DLD1 (cell line): ENCODE measurements around the gene STX8.

Experiments used
- in situ Hi-C: cut with HindIII; loops from 2 replicates; pipeline ENCODE4 v1.10.0; 2017; ENCODE audit warnings: low sequenced_read_pairs

Gene STX8

DNA sequence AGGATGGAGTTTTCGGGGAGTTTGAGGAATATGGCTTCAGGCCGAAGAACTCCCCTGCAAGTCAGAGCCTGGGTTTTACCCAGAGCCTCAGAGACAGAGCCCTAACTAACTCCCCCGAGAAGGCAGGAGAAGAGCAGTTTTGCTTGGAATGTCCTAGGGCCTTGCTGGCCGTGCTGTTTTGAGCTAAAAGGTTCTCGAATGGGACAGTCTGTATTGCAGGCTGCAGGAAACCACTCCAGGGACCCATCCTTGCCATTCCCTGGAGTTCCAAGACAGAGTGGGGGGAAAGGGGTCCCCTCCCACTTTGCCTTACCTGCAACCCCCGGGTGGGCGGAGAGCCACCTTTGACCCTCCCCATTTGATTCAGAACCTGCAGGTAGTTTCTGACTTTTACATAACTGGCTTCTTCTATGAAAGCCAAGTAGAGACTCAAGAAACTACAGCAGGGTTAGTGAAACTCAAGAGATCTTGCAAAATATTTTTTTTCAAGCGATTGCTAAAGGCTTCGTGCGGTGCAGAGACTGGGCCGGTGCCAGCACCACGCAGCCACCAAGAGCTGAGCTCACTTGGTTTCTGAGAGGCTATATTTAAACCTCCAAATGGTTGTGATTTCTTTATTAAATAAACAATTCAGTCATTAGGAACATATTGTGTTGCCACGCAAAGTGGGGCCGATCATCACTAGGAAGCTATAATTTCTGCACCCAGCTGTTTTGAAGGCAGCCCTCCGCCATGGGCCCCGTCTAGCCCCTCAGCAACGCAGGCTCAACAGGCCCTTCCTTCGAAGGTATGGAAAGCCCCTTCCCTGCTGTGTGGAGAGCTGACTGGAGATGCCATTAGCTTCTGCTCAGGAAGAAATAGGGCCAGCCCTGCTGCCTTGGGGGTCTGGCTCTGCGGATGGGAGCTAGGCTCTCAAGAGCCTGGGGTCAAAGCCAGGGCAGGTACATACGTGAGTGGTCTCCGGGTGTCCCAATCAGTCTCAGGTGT is 331.3 kb downstream of the STX8 start:
- in situ Hi-C loops: no loop called here

DNA sequence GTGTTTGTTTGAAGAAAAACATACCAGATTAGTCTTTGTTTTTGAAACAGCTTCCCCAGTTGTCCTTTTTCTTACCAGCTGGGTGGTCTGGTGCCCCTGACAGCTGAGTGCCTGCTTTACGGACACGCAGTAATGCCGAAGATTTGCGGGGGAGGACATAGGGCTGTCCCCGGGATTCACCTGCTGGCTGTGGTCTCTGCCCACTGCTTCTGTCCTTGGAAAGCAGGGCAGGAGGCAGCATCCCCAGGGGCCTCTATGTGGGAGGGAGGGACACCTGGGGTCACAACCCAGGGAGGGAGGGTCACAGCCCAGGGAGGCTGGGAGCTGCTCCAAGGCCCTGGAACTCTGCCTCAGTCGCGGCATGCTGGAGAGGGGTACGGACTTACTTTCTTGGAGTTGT is 332.6 kb downstream of the STX8 start:
- in situ Hi-C loops: no loop called here

DNA sequence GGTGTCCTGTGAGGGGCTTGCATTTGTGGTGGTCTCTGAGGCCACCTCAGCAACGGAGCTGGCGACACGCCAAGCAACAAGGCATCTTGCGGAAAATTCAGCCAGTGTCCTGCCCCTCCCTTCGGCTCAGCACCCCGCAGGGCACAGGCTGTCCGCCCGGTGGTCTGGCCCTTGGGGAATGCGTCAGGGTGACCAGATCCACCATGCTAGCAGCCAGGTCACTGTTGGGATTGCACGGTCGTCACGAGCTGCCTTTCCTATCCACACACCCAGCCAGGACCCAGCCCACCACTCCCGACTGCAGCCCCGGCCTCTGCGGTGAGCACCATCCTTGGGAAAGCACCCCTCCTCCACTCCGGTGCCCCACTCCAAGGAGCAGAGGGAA is 333.1 kb downstream of the STX8 start:
- in situ Hi-C loops: no loop called here

DNA sequence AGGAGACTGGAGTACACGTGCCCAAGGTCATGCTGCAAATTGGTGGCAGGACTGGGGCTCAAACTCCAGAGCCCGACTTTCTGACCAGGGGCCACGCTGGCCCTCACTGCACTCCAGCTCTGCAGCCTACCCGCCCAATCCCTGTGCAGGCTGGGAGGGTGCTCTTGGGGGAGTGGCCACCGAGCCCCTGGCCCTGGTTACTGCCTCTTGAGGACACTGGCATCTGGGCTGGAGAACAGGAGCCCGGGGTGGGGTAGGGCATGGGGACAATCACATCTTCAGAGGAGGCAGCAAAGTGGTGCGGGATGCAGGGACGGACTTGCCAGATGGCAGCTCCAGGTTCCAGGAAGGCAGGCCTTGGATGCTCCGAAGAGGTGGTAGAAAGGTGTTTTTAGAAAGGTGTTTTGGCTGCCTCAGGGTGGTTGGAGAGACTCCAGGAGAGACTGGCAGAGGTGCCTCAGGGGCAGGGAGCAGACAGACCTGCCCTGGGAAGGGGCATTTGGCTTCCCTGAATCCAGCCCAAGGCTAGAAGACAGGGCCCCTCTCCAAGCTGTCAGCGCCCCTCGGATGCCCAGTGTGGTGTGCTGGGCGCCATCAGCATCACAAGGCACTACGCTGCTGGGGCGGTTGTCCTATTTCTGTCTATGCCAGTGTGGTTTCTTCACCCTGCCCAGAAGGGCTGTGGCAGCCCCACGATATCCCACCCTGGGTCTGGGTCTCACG is 333.7 kb downstream of the STX8 start:
- in situ Hi-C loops: no loop called here

DNA sequence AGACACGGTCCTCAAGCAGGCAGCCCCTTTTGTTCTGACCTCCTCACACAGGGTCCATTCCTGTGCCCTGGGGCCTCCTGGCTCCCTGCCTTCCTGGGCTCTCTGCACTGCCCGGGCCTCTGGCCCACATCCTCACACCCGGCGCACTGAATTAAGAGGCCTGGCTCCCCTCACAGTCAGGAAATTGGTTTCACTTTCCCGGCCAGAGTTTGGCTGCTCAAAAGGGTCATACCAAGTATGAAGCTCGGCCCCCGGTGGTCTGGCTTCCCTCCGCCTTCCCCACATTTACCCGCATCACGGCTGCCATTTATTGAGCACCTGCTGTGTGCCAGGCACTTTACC is 334.3 kb downstream of the STX8 start:
- in situ Hi-C loops: no loop called here

DNA sequence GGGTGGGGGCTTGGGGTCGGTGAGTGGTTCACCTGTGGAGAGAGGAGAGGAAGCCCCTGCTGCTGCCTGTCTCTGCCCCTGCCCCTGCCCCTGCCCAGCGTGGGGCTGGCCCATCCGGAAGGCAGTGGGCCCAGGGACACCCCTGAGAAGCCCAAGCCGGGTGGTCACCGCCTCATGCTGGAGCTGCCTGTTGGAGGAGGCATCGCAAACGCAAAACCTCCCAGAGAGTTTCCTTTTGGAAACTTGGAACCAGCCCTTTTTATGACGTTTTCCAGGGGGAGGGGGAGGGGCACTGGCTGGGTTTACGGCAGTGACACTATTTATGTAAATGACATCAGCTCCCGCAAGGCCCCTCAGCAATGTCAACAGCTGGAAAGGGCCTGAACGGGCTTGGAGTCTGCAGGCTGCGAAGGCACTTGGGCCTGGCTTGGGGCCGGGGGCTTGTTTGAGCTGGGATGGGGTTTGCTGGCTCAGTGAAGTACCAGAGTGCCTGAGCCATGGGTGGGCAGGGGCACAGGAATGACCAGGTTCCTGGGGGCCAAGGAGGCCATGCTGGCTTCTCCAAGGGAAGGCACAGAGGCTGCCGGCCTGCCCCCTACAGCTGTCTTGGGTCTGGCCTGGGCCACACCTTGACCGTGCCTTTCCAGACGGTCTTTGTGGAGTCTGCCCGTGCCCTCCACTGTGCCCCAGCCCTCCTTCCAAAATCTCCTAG is 334.8 kb downstream of the STX8 start:
- in situ Hi-C loops: no loop called here

DNA sequence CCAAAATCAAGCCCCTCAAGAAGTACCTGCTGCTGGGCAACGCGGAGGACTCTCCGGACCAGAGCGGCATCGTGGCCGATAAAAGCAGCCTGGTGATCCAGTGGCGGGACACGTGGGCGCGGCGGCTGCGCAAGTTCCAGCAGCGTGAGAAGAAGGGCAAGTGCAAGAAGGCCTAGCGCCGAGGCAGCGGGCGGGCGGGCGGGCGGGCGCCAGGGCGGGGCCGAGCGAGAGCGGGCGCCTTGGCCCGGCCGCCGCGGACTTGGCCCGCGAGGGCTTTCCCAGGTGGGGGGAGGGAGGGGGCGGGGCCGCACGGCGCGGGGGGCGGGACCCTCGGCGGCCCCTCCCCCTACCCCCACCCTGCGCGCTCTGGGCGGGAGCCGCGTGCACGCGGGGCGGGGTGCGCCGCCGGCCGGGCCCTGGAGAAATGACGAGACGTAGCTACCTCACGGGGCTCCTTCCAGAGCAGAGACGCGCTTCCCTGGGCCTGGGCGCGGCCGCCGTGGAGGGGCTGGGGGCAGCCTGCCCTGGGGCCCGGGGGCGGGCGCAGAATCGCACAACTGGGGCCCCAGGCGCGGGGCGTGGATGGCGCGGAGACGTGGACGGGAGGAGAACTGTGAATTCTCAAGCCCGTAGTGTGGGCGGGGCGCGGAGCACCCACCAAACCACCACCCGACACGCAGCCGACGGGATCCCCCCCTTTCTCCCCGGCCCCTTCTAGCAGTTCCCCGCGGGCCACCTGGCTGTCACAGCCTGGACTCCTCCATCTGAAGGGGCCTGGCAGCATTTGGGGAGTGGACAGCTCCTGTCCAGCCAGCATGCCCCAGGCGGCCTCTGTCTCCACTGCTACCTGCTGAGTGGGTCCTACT is 335.6 kb downstream of the STX8 start:
- in situ Hi-C loops: no loop called here

DNA sequence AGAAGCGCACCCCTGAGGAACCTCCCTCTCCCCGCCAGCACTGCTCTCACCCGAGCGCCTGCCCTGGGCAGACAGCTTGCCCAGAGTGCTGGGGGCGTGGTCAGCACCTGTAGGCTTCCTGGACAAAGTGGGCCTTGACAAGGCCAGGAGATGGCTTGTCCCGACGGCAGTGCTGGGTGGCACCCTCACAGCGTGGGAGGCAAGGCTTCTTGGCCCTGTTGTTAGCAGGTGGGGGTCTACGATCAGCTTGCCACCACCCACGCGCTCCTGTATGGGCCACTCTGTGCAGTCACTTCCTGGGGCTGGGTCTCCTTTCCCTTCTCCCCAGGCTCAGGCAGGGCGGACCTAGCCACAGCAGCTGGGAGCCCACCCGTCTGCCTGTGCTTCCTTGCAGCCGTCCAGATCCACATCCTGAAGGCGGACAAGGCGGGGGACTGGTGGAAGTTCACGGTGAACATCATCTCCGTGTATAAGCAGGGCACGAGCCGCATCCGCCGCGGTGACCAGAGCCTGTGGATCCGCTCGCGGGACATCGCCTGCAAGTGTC is 336.3 kb downstream of the STX8 start:
- in situ Hi-C loops: no loop called here

DNA sequence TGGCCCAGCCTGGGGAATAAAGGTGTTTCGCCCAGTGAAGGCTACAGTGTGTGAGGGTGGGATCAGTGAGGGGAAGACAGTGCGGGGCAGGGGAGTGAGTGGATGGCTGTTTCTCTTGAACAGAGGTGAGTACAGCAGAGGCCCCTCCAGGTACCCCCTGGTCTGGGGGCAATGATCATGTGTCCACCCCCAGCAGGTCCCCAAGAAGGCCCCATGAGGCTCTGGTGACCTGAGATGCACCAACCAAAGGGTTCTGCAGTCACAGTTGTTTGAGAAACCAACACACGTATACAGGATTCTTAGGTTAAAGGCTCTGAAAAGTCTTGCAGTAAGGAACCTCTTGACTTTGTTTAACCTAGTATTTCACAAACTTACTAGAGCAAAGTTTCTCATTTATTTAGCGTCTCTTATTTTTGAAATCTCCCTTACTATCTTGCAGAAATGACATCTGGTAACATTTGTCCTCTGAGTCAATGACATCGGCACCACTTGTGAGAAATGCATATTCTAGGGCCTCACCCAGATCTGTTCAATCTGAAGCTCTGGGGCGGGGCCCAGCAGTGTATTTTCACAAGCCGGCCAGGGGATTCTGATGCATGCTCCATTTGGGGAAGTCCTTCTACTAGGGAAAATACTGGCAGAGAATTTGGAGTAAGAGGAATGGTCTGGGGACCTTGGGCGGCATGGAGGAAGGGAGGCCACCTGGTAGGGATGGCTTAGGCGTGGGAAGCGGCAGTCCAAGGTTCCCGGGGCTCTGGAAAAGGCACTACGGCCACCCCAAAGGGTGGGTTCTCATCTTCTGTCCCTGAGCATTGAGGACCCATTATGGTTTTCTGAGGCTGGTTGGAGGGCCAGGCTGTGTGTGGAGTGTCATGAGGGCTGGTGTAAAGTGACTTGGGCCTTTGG is 337.0 kb downstream of the STX8 start:
- in situ Hi-C loops: no loop called here

DNA sequence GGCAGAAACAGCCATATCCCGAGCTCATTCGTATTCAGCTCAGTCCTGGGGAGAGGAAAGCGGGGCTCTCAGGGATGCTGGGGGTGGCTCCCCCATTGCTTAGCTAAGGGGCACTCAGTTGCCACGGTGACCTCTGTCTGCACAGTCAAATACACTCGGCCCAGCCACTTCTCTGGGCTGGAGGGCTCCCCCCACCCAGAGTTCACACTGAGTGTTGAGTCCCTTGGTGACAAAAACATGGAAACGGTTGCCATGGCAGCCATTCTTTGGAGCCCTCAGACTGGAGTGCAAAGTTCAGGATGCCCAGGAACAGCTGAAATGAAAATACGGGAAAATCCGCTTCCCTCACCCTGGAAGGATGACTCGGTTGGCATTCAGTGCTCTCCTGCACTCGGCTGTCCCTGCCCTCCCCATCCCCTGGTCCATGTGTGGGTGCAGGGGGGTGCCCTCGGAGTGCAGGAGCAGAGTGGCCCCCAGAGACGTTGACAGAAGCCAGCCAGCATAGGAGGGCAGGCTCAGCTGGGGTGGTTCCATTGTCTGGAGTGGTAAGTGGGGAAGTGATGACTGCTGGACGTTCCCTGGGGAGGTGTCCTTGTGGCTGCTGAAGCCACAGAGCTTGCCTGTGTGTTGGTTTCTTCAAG is 337.8 kb downstream of the STX8 start:
- in situ Hi-C loops: no loop called here

DNA sequence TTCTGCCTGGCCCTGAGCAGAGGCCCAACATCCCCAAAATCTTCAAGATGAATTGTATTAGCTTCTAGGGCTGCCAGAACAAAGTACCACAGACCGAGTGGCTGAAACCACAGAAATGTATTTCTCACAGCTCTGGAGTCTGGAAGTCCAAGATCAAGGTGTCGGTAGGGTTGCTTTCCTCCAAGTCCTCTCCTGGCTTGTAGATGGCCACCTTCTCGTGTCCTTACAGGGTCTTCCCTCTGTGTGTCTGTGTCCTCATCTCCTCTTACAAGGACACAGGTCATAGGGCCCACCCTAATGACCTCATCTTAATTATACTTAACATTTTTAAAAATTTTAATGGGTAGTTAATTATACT is 338.6 kb downstream of the STX8 start:
- in situ Hi-C loops: no loop called here

DNA sequence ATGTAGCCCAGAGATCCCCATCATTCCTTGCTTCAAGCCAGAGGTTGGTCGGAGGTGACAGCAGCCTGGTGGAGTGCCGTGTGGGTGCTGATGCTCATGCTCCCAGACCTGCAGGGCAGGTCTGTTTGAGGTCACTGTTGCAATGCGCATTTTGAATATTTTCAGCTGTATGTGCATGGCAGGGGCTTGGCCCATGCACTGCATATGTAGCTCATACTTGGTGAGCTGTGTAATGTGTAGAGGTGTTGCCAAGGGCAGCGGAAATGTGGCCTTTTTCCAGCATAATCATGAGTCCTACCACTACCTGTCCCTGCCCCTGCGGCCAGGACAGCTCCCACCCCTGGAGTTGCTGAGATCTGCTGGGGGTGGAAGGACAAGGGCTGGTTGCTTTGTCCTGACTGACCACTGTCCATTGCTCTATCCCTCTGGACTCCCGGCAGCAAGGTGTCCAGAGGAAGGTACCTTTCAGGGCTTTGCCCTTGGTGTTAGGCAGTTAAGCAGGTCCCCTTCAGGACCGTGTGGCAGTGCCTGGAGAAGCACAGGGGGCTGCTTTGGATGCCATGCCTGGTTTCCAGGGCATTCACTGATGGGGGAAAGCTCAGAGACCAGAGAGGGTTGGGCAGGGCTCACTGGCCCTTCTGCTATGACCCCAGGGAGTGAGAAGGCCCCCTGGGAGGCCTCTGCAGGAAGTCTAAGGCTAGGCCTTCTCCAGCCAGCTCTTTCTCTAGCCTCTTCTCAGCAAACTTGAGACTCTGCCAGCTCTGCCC is 339.2 kb downstream of the STX8 start:
- in situ Hi-C loops: no loop called here

DNA sequence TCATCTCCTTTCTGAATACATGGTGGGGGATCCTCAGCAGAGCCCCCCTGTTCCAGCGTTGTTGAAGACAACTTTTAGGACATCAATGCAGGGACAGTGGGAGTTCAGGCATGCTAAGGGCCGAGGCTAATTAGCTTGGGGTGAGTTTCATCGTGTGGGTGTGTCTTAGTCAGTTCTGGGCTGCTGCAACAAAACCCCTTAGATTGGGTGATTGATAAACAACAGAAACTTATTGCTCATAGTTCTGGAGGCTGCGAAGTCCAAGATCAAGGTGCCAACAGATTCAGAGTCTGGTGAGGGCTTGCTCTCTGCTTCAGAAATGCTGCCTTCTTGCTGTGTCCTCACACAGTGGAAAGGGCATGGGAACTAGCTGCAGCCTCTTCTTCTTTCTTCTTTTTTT is 340.3 kb downstream of the STX8 start:
- in situ Hi-C loops: no loop called here

DNA sequence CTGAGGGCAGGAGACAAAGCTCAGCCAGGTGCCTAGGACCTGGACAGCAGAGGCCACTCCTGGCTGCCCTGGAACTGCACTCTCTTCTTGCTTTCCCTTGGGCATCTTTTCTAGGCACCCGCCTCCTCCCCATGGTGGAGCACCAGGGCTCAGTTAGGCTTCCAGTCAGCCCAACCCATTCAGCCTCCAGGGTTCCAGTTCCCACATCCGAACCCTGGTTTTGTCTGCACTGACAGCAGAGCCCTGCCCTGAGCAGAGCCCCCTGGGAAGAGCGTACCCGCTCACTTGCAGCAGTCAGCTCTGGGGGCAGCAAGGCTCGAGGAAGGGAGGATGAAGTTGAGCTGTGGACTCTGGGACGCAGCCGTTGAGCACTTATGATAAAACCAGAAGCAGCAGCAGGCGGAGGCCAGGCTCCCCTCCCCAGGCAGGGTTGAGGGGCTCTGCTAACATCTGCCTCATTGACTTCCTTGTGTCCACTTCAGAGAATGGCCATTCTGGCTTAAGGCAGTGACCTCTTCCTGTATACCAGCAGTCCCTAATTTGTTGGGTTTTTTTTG is 341.2 kb downstream of the STX8 start:
- in situ Hi-C loops: no loop called here

DNA sequence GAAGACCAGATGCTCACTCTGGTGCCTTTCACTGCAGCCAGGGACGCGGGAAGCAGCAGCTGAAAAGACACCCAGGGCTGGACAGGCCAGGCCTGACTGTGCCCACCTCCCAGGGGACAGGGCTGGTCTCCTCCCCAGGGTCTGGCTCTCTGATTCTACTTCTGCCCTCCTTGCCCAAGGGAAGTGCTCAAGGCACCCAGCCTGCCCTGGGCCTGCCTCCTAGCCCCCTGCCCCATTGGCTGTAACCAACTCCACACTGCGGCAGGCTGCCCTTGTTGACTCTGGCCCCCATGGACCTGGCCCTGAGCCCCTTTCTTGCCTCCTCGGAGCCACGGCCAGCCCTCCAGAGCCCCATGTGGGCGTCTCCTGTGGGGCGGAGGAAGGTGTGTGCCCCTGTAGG is 341.9 kb downstream of the STX8 start:
- in situ Hi-C loops: no loop called here

DNA sequence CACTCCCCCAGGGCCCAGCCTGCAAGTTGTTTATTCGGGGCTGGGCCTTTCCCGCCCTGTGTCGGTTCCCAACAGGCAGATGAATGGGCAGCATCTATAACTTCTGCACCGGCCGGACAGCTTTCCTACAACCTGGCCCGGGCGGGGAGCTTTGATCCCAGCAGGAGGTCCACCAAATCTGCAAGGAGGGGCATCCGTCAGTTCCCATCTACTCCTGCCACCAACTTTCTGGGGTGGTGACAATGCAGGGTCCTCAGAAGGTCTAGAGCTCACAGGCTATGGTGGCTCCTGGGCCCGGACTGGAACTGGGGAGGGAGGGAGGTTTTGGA is 342.4 kb downstream of the STX8 start:
- in situ Hi-C loops: no loop called here

DNA sequence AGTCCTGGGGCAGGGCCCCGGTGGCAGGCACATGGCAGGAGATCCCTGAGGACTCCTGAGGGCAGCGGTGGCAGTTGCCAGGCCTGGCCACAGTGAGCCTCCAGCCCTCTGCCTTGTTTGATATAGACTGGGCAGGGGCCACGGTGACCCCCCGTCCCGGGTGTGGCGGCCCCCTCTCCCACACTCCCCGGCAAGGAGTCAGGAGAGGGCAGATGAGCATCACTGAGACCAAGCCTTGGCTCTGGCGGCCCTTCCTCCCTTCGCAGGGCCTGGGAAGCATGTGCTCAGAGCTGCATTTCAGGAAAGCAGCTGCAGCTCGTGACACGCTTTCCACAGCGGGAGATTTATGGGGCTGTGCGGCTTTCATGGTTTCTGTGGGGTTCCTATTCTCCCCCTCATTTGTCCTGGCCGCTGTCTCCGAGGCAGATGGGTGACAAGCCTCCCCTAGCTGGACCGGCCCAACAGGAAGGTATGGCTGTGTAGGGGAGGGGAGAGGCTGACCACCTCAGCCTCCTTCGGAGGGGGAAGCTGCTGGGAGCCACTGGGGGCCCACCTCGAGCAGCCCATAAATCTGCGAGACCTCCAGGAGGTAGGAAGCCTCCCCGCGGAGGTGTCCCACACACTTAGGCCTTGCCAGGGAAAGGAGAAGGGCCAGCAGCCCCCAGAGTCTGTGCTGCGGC is 342.9 kb downstream of the STX8 start:
- in situ Hi-C loops: no loop called here

DNA sequence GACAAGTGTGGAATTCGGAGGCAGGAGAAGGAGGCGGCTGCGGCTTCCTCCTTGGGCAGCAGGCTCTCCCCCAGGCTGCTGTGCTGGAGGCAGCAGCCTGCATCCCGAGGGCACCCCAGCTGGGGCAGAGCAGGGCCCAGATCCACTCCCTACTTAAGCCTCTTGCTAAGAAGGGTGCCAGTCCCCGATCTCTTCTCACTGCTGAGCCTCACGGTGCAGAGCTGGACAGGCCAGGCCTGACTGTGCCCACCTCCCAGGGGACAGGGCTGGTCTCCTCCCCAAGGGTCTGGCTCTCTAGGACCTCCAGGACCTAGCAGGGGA is 343.5 kb downstream of the STX8 start:
- in situ Hi-C loops: no loop called here
